HEK293 (cell line): ENCODE results near the gene CETP.
A peak's percentile ranks its signal among the peaks of the same experiment; 100 is the strongest.

Experiments used
- CTCF ChIA-PET: fragments of 350-600 bp; formaldehyde crosslinking; extraction: SDS; loops from one replicate; lab custom pipeline; 2021; ENCODE audit warnings: antibody characterized with exemption; lab: Yijun Ruan, JAX
- POLR2A ChIA-PET: fragments of 300-600 bp; formaldehyde crosslinking; extraction: SDS; loops from one replicate; lab custom pipeline; 2020; ENCODE audit warnings: antibody characterized with exemption, inconsistent platforms; lab: Yijun Ruan, JAX
- H3K27ac ChIP-seq: fragments of 200-500 bp; sonication (Bioruptor generic); 2 replicates; pipeline ENCODE4 v1.5.1; 2014; ENCODE audit warnings: low read depth, low read length, control low read depth, inconsistent platforms; ENCODE audit errors: extremely low read depth
- H3K36me3 ChIP-seq, 2 experiments: fragments of 200-500 bp in 1 of 2; sonication (Bioruptor generic) in 1 of 2; 1 replicate in 1 of 2; 2 replicates in 1 of 2; pipeline ENCODE4 v1.5.1; 2014 to 2017; ENCODE audit warnings: inconsistent platforms in 2 of 2, low read length in 2 of 2; ENCODE audit not compliant: control insufficient read depth in 2 of 2, insufficient read depth in 1 of 2
- H3K4me1 ChIP-seq: fragments of 200-500 bp; sonication (Bioruptor generic); 2 replicates; pipeline ENCODE4 v1.5.1; 2014; ENCODE audit warnings: mild to moderate bottlenecking, low read length, inconsistent platforms; ENCODE audit not compliant: control insufficient read depth, insufficient read depth
- H3K4me3 ChIP-seq: 2 replicates; pipeline ENCODE4 v1.5.1; 2011; ENCODE audit warnings: low read depth, mild to moderate bottlenecking, control low read depth, low read length, moderate library complexity
- H3K9me3 ChIP-seq: fragments of 200-500 bp; sonication (Bioruptor generic); 2 replicates; pipeline ENCODE4 v1.5.1; 2014; ENCODE audit warnings: low read depth, low read length, inconsistent platforms; ENCODE audit not compliant: control insufficient read depth, insufficient read depth
- BCL11B ChIP-seq: fragments of 450-650 bp; formaldehyde crosslinking; IDR thresholded peaks from 2 replicates; pipeline ENCODE4 v1.5.1; 2016; ENCODE audit warnings: low read depth, missing biosample characterization, missing genetic modification characterization
- CTCF ChIP-seq: fragments of 450-650 bp; formaldehyde crosslinking; IDR thresholded peaks from 2 replicates; pipeline ENCODE4 v1.5.1; 2016; ENCODE audit warnings: missing biosample characterization, missing genetic modification characterization
- ELK4 ChIP-seq: IDR thresholded peaks from 2 replicates; pipeline ENCODE4 v1.6.1; 2011; ENCODE audit warnings: mild to moderate bottlenecking, low read depth, low read length, borderline replicate concordance
- GLI2 ChIP-seq: fragments of 450-650 bp; formaldehyde crosslinking; IDR thresholded peaks from 2 replicates; pipeline ENCODE4; 2017; ENCODE audit warnings: missing biosample characterization, missing genetic modification characterization, low read depth, borderline replicate concordance
- HOXA7 ChIP-seq: sonication (generic); formaldehyde crosslinking; IDR thresholded peaks from 2 replicates; pipeline ENCODE4 v1.8.1; 2022; ENCODE audit warnings: missing genetic modification reagents, borderline replicate concordance
- KLF7 ChIP-seq: fragments of 450-650 bp; formaldehyde crosslinking; IDR thresholded peaks from 2 replicates; pipeline ENCODE4 v1.5.1; 2016; ENCODE audit warnings: missing biosample characterization, missing genetic modification characterization, borderline replicate concordance
- PRDM4 ChIP-seq: fragments of 450-650 bp; formaldehyde crosslinking; IDR thresholded peaks from 2 replicates; pipeline ENCODE4 v1.5.1; 2017; ENCODE audit warnings: missing biosample characterization, missing genetic modification characterization
- SCRT2 ChIP-seq: fragments of 450-650 bp; formaldehyde crosslinking; IDR thresholded peaks from 2 replicates; pipeline ENCODE4 v1.5.1; 2016; ENCODE audit warnings: missing biosample characterization, missing genetic modification characterization
- YY1 ChIP-seq: fragments of 450-650 bp; formaldehyde crosslinking; IDR thresholded peaks from 2 replicates; pipeline ENCODE4 v1.5.1; 2018; ENCODE audit warnings: missing biosample characterization, missing genetic modification characterization
- ZBTB1 ChIP-seq: fragments of 450-650 bp; formaldehyde crosslinking; IDR thresholded peaks from 2 replicates; pipeline ENCODE4 v1.5.1; 2016; ENCODE audit warnings: missing biosample characterization, missing genetic modification characterization
- ZBTB21 ChIP-seq: fragments of 450-650 bp; formaldehyde crosslinking; IDR thresholded peaks from 2 replicates; pipeline ENCODE4 v1.5.1; 2017; ENCODE audit warnings: missing biosample characterization, missing genetic modification characterization
- ZNF223 ChIP-seq: fragments of 450-650 bp; formaldehyde crosslinking; IDR thresholded peaks from 2 replicates; pipeline ENCODE4 v1.5.1; 2016; ENCODE audit warnings: missing biosample characterization, missing genetic modification characterization
- ZNF266 ChIP-seq: fragments of 450-650 bp; formaldehyde crosslinking; IDR thresholded peaks from 2 replicates; pipeline ENCODE4 v1.5.1; 2016; ENCODE audit warnings: missing biosample characterization, missing genetic modification characterization, low read depth
- ZNF274 ChIP-seq, 2 experiments: fragments of 200-500 bp in 1 of 2; fragments of 450-650 bp in 1 of 2; sonication (Bioruptor generic) in 1 of 2; formaldehyde crosslinking in 1 of 2; IDR thresholded peaks; 2 replicates each; pipeline versions ENCODE4 v1.5.1 to v1.6.1; 2014 to 2016; ENCODE audit warnings: borderline replicate concordance in 1 of 2, inconsistent platforms in 1 of 2, low read length in 1 of 2, missing biosample characterization in 1 of 2, missing genetic modification characterization in 1 of 2
- ZNF449 ChIP-seq: fragments of 450-650 bp; formaldehyde crosslinking; IDR thresholded peaks from 2 replicates; pipeline ENCODE4 v1.5.1; 2017; ENCODE audit warnings: missing biosample characterization, mild to moderate bottlenecking, missing genetic modification characterization, moderate library complexity
- ZNF501 ChIP-seq: fragments of 450-650 bp; formaldehyde crosslinking; IDR thresholded peaks from 2 replicates; pipeline ENCODE4 v1.5.1; 2016; ENCODE audit warnings: missing biosample characterization, missing genetic modification characterization
- ZNF530 ChIP-seq: fragments of 450-650 bp; formaldehyde crosslinking; IDR thresholded peaks from 2 replicates; pipeline ENCODE4 v1.5.1; 2016; ENCODE audit warnings: low read depth, missing biosample characterization, missing genetic modification characterization
- ZNF600 ChIP-seq: fragments of 450-650 bp; formaldehyde crosslinking; IDR thresholded peaks from 2 replicates; pipeline ENCODE4 v1.5.1; 2016; ENCODE audit warnings: missing biosample characterization, missing genetic modification characterization
- ZNF677 ChIP-seq: fragments of 450-650 bp; IDR thresholded peaks from 2 replicates; pipeline ENCODE4 v1.5.0; 2018; ENCODE audit warnings: missing biosample characterization, mild to moderate bottlenecking, missing genetic modification characterization, moderate library complexity
- ZNF776 ChIP-seq: fragments of 450-650 bp; formaldehyde crosslinking; IDR thresholded peaks from 2 replicates; pipeline ENCODE4 v1.5.0; 2017; ENCODE audit warnings: missing biosample characterization, missing genetic modification characterization, borderline replicate concordance
- ZSCAN23 ChIP-seq: fragments of 450-650 bp; formaldehyde crosslinking; IDR thresholded peaks from 2 replicates; pipeline ENCODE4 v1.5.1; 2016; ENCODE audit warnings: missing biosample characterization, missing genetic modification characterization

Gene CETP

GRCh38 chr16:57019746-57020145 is 58.0 kb downstream of the CETP start:
- Histone ChIP-seq H3K4me1 (no peaks in the 10 kb centered on the region), H3K36me3 (peaks cover 0 to 12% of the 10 kb centered on the region in 2 experiments; a peak in 1 of 3 replicates), H3K9me3 (no peaks in the 10 kb centered on the region), H3K4me3 (no peak overlapping the region), H3K27ac (no peak overlapping the region)
- no peak for TF ChIP-seq GLI2 (tag by site-specific recombination)
- no peak for TF ChIP-seq ZNF776 (tag by site-specific recombination)
- no peak for TF ChIP-seq ZNF677 (tag by site-specific recombination)
- no peak for TF ChIP-seq ELK4
- no peak for TF ChIP-seq PRDM4 (tag by site-specific recombination)
- no peak for TF ChIP-seq HOXA7
- TF ChIP-seq ZNF274 (IDR thresholded peaks at IDR 0.05; ENCODE audit: low read length): no peak
- no peak for TF ChIP-seq ZNF274 (tag by site-specific recombination; IDR thresholded peaks at IDR 0.05; ENCODE audit: borderline replicate concordance)
- TF ChIP-seq ZNF530: no peak
- TF ChIP-seq CTCF (tag by site-specific recombination): no peak
- no peak for TF ChIP-seq YY1 (tag by site-specific recombination)
- no peak for TF ChIP-seq ZNF266 (tag by site-specific recombination)
- TF ChIP-seq ZNF223 (tag by site-specific recombination): no peak
- TF ChIP-seq ZBTB1 (tag by site-specific recombination): no peak
- no peak for TF ChIP-seq ZNF501 (tag by site-specific recombination)
- TF ChIP-seq ZBTB21 (tag by site-specific recombination): no peak
- TF ChIP-seq ZSCAN23 (tag by site-specific recombination): no peak
- no peak for TF ChIP-seq KLF7 (tag by site-specific recombination)
- no peak for TF ChIP-seq BCL11B
- no peak for TF ChIP-seq ZNF600 (tag by site-specific recombination)
- CTCF ChIA-PET: no interaction called here
- POLR2A ChIA-PET: interaction anchor here (0.6 to 0.7 kb wide), 3 partner anchors 15 to 806 kb away, joined by 3 to 7 read pairs (median 6); no protein-coding TSS in a partner anchor

GRCh38 chr16:57020651-57021050 is 58.9 kb downstream of the CETP start:
- Histone ChIP-seq H3K9me3 (no peaks in the 10 kb centered on the region), H3K4me3 (no peak overlapping the region), H3K36me3 (peaks cover 0 to 12% of the 10 kb centered on the region in 2 experiments; a peak in 1 of 3 replicates), H3K4me1 (no peaks in the 10 kb centered on the region), H3K27ac (no peak overlapping the region)
- CTCF ChIA-PET: interaction anchor here (0.6 kb wide), 1 partner anchor 259 kb away, joined by 4 read pairs; no protein-coding TSS in a partner anchor
- POLR2A ChIA-PET: interaction anchor here (0.6 kb wide), 1 partner anchor 25 kb away, joined by 7 read pairs; no protein-coding TSS in a partner anchor
- TF ChIP-seq ZNF449 (tag by site-specific recombination) (no peak), SCRT2 (tag by site-specific recombination) (peak; percentile 64; the same call in 1 of the 2 replicates)
- TF ChIP-seq, all 188 proteins: peak for 1
